DMS79 (cell line): ENCODE data around the gene BOC.

Experiments
- DNase-seq: peaks from one replicate; lab custom pipeline; 2025; lab: John Stamatoyannopoulos, UW

BOC gene

DNA sequence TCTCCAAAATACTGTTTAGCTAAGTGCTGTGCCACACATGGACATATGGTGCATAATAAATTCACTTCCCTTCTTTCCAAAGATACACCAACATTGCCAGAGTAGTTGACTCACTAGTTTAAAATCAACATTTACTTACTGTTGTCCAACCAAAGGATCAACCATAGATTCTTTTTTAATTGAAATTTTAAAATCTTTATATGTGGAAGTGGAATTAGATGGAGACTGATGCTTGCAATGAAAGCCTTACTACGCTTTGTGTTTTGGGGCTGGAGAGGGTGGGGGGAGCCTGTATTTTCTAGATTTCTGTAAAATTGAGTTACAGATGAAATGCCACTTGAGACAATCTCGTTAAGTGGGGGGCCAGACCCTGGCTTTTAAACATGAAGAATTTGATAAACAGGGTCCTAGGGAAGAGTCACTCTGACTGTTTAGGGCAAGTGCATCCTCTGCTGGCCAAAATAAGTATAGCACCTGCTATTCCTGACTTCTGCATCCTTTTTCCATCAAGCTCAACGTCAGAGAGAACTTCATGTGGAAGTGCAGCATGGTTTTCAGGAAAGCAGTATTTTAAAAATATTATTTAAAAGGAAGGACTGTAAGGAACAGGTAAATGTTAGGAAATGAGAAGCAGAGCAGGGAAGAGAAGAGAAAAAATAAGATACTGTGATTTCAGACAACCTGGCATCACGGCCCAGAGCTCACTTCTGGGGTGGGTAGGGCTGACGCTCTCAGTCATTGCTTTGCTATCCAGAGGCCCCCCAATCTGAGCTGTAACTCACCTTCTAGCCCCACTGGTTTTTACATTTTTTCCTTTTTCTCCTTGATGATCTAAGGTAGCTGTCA is 76.7 kb downstream of the BOC start:
- peak; percentile 27 for DNase-seq

GRCh38 chr3:113288881-113289280 is 77.5 kb downstream of the BOC start:
- DNase-seq = no peak

DNA sequence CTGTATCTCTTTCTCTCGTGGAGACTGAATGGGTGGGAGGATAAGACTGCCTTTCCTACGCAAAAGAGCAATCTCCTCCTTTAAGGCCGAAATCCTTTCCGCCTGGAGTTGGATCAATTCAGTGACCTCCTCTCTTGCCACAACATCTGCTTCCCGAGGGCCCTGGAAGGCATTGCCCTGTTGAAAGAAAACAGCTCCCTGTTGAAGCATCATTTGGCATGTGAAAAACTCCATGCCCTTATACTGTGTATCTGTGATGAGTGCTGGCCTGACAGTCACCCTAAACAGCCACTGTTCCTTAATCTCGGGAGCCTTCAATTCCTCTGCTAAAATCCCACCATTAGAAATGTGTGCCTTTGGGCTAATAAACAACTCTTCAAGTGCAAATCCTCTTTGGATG is 80.2 kb downstream of the BOC start:
- DNase-seq = no peak

- no peak for DNase-seq
Measured at GRCh38 chr3:113292933-113293332, 81.6 kb downstream of the BOC start.

DNA sequence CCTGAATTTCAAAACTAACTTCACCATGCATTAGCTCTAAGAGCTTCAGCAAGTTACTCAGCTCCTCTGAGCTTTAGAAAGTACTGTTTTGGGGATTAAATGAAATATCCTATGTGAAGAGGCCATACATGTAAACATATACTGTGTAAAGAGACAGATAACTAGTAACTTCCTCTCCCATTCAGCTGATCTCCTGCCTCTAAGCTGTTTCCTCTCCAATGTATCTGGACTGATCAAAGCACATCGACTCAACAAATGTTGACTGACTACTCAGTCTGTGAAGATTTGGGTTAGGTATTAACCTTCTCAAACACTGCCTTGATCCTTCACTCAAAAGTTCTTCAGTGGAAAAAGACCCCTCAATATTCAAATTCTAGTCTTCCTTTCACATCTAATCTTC is 82.0 kb downstream of the BOC start:
- no peak for DNase-seq

DNA sequence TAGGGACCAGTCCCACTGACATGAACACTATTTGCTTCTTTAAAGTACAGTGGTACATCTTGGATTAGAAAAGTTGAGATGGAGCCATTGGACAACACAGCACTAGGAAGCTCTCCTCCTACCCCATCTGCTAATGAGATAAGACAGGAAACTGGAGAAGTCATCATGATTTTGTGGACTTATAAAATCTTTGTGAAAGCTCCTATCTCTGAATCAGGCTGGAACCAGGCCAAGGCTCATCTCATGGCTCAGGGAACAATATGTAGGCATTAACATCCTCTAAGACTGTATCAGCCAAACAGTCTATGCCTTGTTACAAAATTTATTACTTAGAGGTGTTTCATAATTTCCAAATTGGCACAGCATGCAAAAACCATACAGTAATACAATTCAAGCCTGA is 84.1 kb downstream of the BOC start:
- no peak for DNase-seq

GRCh38 chr3:113297287-113297686 is 85.9 kb downstream of the BOC start:
- no peak for DNase-seq

DNA sequence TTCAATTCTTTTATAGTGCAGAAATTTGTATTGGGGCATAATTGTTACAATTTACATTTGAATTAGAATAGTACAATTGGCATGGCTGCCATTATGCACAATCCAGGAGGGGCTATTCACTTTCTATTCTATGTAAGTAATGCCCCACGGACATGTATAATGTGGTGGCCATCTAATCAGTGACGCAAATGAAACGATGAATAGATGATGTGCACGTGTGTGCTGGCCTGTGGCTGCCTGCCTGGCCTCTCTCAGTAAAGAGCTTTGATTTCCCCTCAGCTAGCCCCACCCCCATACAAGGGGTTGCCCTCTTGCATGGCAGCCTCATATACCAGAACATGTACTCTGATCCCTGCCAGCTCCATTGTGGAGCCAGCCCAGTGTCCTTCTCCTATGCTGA is 86.5 kb downstream of the BOC start:
- DNase-seq = no peak

GRCh38 chr3:113300596-113300995 is 89.2 kb downstream of the BOC start:
- no peak for DNase-seq

DNA sequence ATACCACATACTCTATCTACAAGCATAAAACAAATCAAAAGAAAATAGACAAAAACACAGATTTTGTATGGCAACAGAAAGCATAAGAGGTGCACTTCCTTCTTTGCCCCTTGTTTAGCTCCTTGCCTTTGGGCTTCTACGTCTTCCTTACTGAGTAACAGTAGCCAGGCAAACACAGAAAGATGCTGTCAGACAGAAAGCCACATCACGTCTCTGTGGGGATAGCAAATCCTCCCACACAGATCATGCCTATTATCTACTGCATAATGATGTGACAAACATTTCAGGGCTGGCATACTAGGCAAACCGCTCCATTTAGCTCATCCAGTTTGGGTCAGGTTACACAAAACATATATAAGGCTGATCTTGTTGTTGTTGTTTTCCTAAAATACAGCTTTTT is 92.7 kb downstream of the BOC start:
- no peak for DNase-seq

DNA sequence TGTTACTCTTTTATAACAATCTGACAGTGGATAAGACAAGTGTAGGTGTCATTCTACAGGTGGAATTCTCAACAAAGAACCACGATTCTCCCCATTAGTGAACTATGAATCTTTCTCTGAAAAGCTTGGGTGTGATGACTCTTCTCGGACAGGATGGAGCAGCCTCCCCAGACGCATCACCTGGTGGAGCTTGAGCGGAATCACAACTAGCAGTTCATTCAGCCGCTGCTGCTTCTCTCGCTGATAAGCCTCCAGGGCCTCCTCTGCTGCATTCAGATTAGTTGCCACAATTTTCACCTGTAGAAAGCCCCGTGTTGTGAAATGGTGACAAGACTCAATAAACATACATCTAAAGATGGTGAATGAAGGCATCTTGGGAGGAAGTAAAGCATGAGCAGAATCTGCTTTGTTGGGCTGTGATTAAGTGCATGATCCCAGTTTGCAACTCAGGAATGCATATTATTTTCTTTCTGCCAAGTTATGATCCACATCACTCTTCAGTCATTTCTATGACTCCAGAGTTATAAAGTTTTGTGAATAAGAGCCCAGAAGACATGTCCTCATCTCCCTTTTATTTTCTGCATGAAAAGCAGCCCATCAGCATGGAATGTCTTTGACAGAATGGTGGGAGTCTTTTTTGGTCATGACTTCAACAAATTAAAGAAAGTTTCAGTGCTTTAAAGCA is 93.6 kb downstream of the BOC start:
- DNase-seq = no peak

GRCh38 chr3:113310960-113311359 is 99.6 kb downstream of the BOC start:
- DNase-seq = no peak

DNA sequence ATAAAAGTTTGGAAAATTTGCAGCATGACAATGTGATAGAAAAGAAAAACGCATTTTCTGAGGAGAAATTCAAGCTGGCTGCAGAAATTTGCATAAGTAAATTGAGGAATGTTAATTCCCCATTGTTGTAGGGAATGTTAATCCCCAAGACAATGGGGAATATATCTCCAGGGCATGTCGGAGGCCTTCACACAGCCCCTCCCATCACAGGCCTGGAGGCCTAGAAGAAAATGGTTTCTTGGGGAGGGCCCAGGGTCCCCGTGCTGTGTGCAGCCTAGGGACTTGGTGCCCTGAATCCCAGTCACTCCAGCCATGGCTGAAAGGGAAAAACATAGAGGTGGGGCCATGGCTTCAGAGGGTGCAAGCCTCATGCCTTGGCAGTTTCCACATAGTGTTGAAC is 101.1 kb downstream of the BOC start:
- DNase-seq = no peak

DNA sequence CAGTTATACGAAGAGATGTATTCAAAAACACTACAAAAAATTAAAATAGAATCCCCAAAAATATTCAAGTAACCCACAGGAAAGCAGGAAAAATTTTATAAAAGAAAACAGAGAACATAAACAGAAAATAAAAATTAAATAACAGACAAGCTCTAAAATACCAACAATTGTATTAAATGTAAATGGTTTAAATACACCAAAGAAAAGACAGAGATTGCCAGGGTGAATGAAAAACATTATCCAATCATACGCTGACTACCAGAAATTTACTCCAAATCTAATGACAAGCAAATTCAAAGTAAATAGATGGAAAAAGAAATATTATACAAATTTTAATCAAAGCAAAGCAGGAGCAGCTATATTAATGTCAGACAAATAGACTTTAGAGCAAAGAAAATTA is 103.6 kb downstream of the BOC start:
- DNase-seq = no peak

DNA sequence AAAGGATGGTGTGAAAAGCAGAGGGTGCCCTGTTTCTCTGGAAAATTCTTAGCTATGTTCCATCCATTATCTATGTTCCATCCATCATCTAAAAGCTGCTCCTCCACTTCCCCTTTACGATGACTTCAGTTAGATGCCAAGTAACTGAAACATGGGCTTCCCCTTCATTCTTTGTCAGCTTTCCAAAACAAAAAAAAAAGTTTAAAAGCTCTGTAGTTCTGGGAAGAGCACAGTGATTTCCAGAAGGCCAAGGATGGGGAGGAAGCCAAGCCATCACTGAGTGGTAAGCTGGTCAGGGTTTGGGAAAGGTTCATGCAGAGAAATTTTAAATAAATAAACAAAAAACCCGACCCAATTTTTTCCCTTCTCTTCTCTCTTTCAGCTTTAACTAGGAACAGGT is 118.4 kb downstream of the BOC start:
- no peak for DNase-seq

GRCh38 chr3:113330742-113331141 is 119.4 kb downstream of the BOC start:
- DNase-seq = no peak

- no peak for DNase-seq
Measured at GRCh38 chr3:113331187-113331586, 119.8 kb downstream of the BOC start.
